Sigmoid colon (tissue), 4 donors: ENCODE data around the gene CYP2A7.
"Not testable (repeated sequence)": the region's sequence is repeated elsewhere in the genome, so short reads cannot be mapped to it uniquely, and the experiment has no call there.

ENCODE experiments used
- CTCF ChIP-seq, 4 experiments: fragments of 450-650 bp in 3 of 4; fragments of 200-600 bp in 1 of 4; IDR thresholded peaks; one replicate each; pipeline ENCODE4 v1.5.1; 2016 to 2019; ENCODE audit warnings: antibody characterized with exemption in 4 of 4, mild to moderate bottlenecking in 3 of 4, moderate library complexity in 2 of 4
- EP300 ChIP-seq, 4 donors: sonication (generic); formaldehyde crosslinking; IDR thresholded peaks; one replicate each; pipeline ENCODE4 v1.6.1; 2017; ENCODE audit warnings: antibody characterized with exemption in 4 of 4
- POLR2A ChIP-seq, 2 donors: fragments of 450-650 bp; IDR thresholded peaks; one replicate each; pipeline ENCODE4 v1.6.1; 2016; ENCODE audit warnings: antibody characterized with exemption in 2 of 2, mild to moderate bottlenecking in 2 of 2, moderate library complexity in 2 of 2

- TF ChIP-seq CTCF, POLR2A, EP300 (IDR thresholded peaks at IDR 0.05): not testable (repeated sequence)
These were observed 47.9 kb upstream of the CYP2A7 start for GRCh38 chr19:40929942-40930341.
